Cardiac muscle cell (in vitro differentiated cells and primary cell): ENCODE results near the gene MC5R. TPM values are rescaled to one million over a fixed set of nuclear protein-coding genes. Genes with fewer than 3 reads are reported as not detected.

Experiments
- DNase-seq, 2 donors: peaks; one replicate each; pipeline versions ENCODE4 v3.0.0 to v3.0.0-alpha.2; 2010 to 2017; ENCODE audit warnings: low read depth in 1 of 2, low spot score in 1 of 2
- H3K27ac ChIP-seq: fragments of 200-600 bp; sonication (generic); 2 replicates; pipeline ENCODE4 v1.5.1; 2016
- H3K27me3 ChIP-seq: fragments of 200-600 bp; sonication (generic); 2 replicates; pipeline ENCODE4 v1.6.0; 2016; ENCODE audit warnings: control low read depth
- H3K36me3 ChIP-seq: fragments of 200-600 bp; sonication (generic); 2 replicates; pipeline ENCODE4 v1.5.1; 2016; ENCODE audit warnings: control low read depth
- H3K4me1 ChIP-seq: fragments of 200-600 bp; sonication (generic); 2 replicates; pipeline ENCODE4 v1.8.1; 2017; ENCODE audit warnings: low read depth, mild to moderate bottlenecking, mixed run types
- H3K4me3 ChIP-seq: fragments of 200-600 bp; sonication (generic); 2 replicates; pipeline ENCODE4 v1.5.1; 2016; ENCODE audit warnings: mild to moderate bottlenecking
- H3K9me3 ChIP-seq: fragments of 200-600 bp; sonication (generic); 2 replicates; pipeline ENCODE4 v1.5.1; 2017; ENCODE audit warnings: low read depth, mild to moderate bottlenecking, control low read depth
- polyA plus RNA-seq: library from polyadenylated mRNA; unstranded; fragments of >200 nt; fragmentation: Nextera tagmentation; extraction: Ambion mirVana; gene quantifications from 2 replicates; pipeline ENCODE4 v1.2.1, GENCODE V29; 2016
- total RNA-seq: library from RNA; depleted of rRNA; stranded (reverse); fragments of >200 nt; gene quantifications from 2 replicates; pipeline ENCODE4 v1.2.3, GENCODE V29; 2016
- TF ChIP-seq, protein P1 (sequence below): IDR thresholded peaks from 2 replicates; pipeline ENCODE4 v1.5.1; 2012; ENCODE audit warnings: low read depth, mild to moderate bottlenecking, low read length

The MC5R gene
- total and polyA plus RNA-seq, 2 experiments from 2014 or later: not detected

DNA sequence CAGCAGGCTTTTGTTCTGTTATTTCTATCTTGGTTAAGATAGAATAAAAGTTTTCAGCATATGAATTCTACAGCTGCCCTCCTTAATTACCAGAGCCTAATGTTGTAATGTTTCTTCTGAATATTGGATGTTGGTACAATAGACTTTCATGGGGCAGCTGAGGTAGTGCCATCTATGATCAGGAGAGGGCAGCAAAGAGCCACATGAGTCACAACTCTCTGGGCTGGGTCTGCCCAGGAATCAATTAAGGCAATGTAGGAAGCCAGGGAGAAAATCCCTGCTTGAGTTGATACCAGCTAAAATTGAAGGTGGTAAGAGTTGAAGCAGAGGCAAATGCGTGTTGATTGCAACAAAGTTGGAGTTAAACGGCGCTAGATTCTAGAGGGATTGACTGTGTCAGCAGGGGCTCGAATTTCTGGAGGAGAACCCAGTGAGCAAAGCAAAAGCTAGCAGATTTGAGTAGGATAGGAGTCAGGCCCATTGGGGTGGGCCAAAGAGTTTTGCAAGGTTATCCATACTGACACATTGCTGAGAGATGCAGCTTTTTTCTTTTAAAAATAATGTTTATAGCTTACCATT, 10.6 kb upstream of the MC5R start:
- Histone ChIP-seq H3K27ac (no peak overlapping the region), H3K36me3 (no peaks in the 10 kb centered on the region)
- TF ChIP-seq, protein P1, sequence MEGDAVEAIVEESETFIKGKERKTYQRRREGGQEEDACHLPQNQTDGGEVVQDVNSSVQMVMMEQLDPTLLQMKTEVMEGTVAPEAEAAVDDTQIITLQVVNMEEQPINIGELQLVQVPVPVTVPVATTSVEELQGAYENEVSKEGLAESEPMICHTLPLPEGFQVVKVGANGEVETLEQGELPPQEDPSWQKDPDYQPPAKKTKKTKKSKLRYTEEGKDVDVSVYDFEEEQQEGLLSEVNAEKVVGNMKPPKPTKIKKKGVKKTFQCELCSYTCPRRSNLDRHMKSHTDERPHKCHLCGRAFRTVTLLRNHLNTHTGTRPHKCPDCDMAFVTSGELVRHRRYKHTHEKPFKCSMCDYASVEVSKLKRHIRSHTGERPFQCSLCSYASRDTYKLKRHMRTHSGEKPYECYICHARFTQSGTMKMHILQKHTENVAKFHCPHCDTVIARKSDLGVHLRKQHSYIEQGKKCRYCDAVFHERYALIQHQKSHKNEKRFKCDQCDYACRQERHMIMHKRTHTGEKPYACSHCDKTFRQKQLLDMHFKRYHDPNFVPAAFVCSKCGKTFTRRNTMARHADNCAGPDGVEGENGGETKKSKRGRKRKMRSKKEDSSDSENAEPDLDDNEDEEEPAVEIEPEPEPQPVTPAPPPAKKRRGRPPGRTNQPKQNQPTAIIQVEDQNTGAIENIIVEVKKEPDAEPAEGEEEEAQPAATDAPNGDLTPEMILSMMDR: peak; percentile 90

DNA sequence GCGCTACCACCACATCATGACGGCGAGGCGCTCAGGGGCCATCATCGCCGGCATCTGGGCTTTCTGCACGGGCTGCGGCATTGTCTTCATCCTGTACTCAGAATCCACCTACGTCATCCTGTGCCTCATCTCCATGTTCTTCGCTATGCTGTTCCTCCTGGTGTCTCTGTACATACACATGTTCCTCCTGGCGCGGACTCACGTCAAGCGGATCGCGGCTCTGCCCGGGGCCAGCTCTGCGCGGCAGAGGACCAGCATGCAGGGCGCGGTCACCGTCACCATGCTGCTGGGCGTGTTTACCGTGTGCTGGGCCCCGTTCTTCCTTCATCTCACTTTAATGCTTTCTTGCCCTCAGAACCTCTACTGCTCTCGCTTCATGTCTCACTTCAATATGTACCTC, 2.3 kb downstream of the MC5R start:
- Histone ChIP-seq H3K9me3 (no peaks in the 10 kb centered on the region), H3K27me3 (peaks cover 33% of the 10 kb centered on the region), H3K4me1 (no peaks in the 10 kb centered on the region), H3K36me3 (no peaks in the 10 kb centered on the region), H3K4me3 (no peak overlapping the region), H3K27ac (no peak overlapping the region)
- TF ChIP-seq, protein P1: no peak
- no peak for DNase-seq

More for the DNA sequence above, 10.6 kb upstream of the MC5R start:
- no peaks in the 10 kb centered on the region for H3K9me3 ChIP-seq
- peak; percentile 66 to 79 for DNase-seq
- peaks cover 3% of the 10 kb centered on the region for H3K4me1 ChIP-seq
- no peaks in the 10 kb centered on the region for H3K27me3 ChIP-seq
- no peak overlapping the region for H3K4me3 ChIP-seq

DNA sequence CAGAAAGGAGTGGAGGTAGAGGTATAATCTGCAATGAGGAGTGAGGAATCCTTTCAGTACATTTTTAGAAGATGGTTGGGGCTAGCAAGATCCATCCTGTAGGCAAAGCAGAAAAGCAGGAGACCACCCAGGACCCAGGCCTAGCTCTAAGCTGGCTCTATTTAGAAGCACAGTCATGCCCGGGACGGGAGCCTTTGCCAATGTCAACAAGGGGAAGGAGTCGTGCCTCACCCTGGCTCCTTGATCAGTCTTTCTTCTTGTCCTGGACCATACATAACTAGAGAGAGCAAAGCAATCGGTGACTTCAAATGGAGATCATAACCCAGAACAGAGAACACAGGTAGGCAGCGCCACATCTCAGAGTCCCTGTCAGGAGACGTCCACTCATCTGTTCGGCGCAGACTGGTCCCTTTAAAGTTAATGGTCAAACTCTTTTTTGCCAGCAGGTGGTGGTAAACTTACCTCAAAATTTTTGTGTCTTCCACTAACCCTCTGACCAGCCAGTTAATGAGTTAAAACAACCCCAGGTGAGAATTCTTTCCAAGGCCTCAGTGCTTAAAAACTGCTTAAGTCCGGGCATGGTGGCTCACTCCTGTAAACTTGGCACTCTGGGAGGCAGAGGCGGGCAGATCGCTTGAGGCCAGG, 8.0 kb downstream of the MC5R start:
- Histone ChIP-seq H3K27me3 (peaks cover 4% of the 10 kb centered on the region), H3K27ac (no peak overlapping the region), H3K4me3 (no peak overlapping the region), H3K4me1 (no peaks in the 10 kb centered on the region), H3K36me3 (no peaks in the 10 kb centered on the region), H3K9me3 (no peaks in the 10 kb centered on the region)
- TF ChIP-seq, protein P1: no peak
- no peak for DNase-seq

GRCh38 chr18:13834496-13835015, 10.6 kb downstream of the MC5R start:
- no peaks in the 10 kb centered on the region for H3K4me1 ChIP-seq
- no peak overlapping the region for H3K27ac ChIP-seq
- no peak for DNase-seq
- H3K27me3 ChIP-seq: no peaks in the 10 kb centered on the region
- H3K4me3 ChIP-seq: no peak overlapping the region
- H3K36me3 ChIP-seq: no peaks in the 10 kb centered on the region
- TF ChIP-seq, protein P1: no peak
- H3K9me3 ChIP-seq: no peaks in the 10 kb centered on the region

DNA sequence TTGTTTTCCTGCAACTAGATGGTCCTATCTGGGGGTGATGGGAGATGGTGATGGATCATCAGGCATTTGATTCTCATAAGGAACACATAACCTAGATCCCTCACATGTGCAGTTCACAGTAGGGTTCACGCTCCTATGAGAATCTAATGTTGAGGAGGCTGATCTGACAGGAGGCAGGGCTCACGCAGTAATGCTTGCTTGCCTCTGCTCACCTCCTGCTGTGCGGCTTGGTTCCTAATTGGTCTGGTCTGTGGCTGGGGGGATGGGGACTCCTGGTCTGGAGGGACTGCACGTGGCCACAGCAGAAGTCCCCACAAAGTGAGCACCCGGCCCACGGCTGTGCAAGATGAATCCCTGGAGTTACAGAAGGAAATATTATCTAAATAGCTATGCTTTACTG, 11.3 kb downstream of the MC5R start:
- H3K36me3 ChIP-seq: no peaks in the 10 kb centered on the region
- H3K4me3 ChIP-seq: no peak overlapping the region
- no peaks in the 10 kb centered on the region for H3K9me3 ChIP-seq
- H3K27me3 ChIP-seq: no peaks in the 10 kb centered on the region
- TF ChIP-seq, protein P1: no peak
- no peak for DNase-seq
- H3K27ac ChIP-seq: no peak overlapping the region
- no peaks in the 10 kb centered on the region for H3K4me1 ChIP-seq
